GM12878 (cell line): ENCODE results near the gene TRPC6. TPM values are rescaled to one million over a fixed set of nuclear protein-coding genes. Genes with fewer than 3 reads are reported as not detected.

Source experiments
- BACH1 ChIP-seq: fragments of 450-650 bp; IDR thresholded peaks from 2 replicates; pipeline ENCODE4 v1.6.1; 2017; ENCODE audit warnings: mild to moderate bottlenecking, borderline replicate concordance
- BCL11A ChIP-seq: IDR thresholded peaks from 2 replicates; pipeline ENCODE4 v1.6.1; 2011; ENCODE audit warnings: low read depth, low read length
- BMI1 ChIP-seq: fragments of 450-650 bp; IDR thresholded peaks from 2 replicates; pipeline ENCODE4 v1.6.1; 2016; ENCODE audit warnings: mild to moderate bottlenecking, moderate library complexity, borderline replicate concordance
- EZH2 ChIP-seq: IDR thresholded peaks from 2 replicates; pipeline ENCODE4 v1.6.1; 2012; ENCODE audit warnings: low read depth, mild to moderate bottlenecking, control low read depth, inconsistent platforms, low read length, borderline replicate concordance; ENCODE audit not compliant: control insufficient read depth
- JUNB ChIP-seq: IDR thresholded peaks from 2 replicates; pipeline ENCODE4 v1.6.1; 2016; ENCODE audit warnings: antibody characterized with exemption, mild to moderate bottlenecking
- RAD51 ChIP-seq: fragments of 450-650 bp; IDR thresholded peaks from 2 replicates; pipeline ENCODE4 v1.6.1; 2016; ENCODE audit warnings: moderate library complexity, mild to moderate bottlenecking, inconsistent platforms
- SREBF2 ChIP-seq: IDR thresholded peaks from 2 replicates; pipeline ENCODE4 v1.6.1; 2012; ENCODE audit warnings: mild to moderate bottlenecking, low read length
- STAT3 ChIP-seq: IDR thresholded peaks from 2 replicates; pipeline ENCODE4 v1.6.1; 2011; ENCODE audit warnings: low read depth, low read length, improper control_type of control experiment
- TBL1XR1 ChIP-seq: IDR thresholded peaks from 2 replicates; pipeline ENCODE4 v1.6.1; 2012; ENCODE audit warnings: low read depth, low read length, improper control_type of control experiment
- polyA plus RNA-seq, 11 experiments: library from polyadenylated mRNA; depleted of rRNA in 4 of 11; unstranded in 6 of 11; stranded (reverse) in 5 of 11; fragments of >200 nt; fragmentation: Nextera tagmentation in 4 of 11; fragmentation: Illumina TruSeq in 1 of 11; extraction: Ambion mirVana in 4 of 11; extraction: Trizol in 1 of 11; gene quantifications; 1 replicate in 1 of 11; 2 replicates in 10 of 11; pipeline versions ENCODE4 v1.2.1 to v1.2.3, GENCODE V29; 2011 to 2016; ENCODE audit warnings: inconsistent platforms in 2 of 11, missing spikeins in 2 of 11, low read depth in 1 of 11
- total RNA-seq, 4 experiments: library from RNA; depleted of rRNA in 3 of 4; stranded (reverse); fragments of >200 nt in 3 of 4; fragmentation: Illumina TruSeq in 1 of 4; extraction: Trizol in 1 of 4; gene quantifications; 2 replicates each; pipeline versions ENCODE4 v1.2.1 to v1.2.3, GENCODE V29; 2013 to 2021
- TF ChIP-seq, protein P1 (sequence below): IDR thresholded peaks from 2 replicates; pipeline ENCODE4 v1.6.1; 2011; ENCODE audit warnings: borderline replicate concordance, low read depth, mild to moderate bottlenecking, moderate library complexity, low read length; ENCODE audit not compliant: insufficient read depth, poor library complexity, severe bottlenecking
- TF ChIP-seq, protein P2 (sequence below): fragments of 450-650 bp; IDR thresholded peaks from 2 replicates; pipeline ENCODE4 v1.6.1; 2017; ENCODE audit warnings: antibody characterized with exemption, mild to moderate bottlenecking, moderate library complexity
- TF ChIP-seq, protein P3 (sequence below): IDR thresholded peaks from 2 replicates; pipeline ENCODE4 v1.6.1; 2012; ENCODE audit warnings: low read depth, low read length, improper control_type of control experiment
- TF ChIP-seq, protein P4 (sequence below): IDR thresholded peaks from 2 replicates; pipeline ENCODE4 v1.6.1; 2012; ENCODE audit warnings: improper control_type of control experiment, low read depth, low read length; ENCODE audit not compliant: insufficient replicate concordance
- TF ChIP-seq, protein P5 (sequence below): fragments of 450-650 bp; IDR thresholded peaks from 2 replicates; pipeline ENCODE4 v1.6.1; 2017; ENCODE audit warnings: low read depth, mild to moderate bottlenecking, moderate library complexity
- TF ChIP-seq, protein P6 (sequence below): fragments of 450-650 bp; IDR thresholded peaks from 2 replicates; pipeline ENCODE4 v1.6.1; 2018; ENCODE audit warnings: mild to moderate bottlenecking, low read depth, moderate library complexity; ENCODE audit not compliant: partially characterized antibody

Gene TRPC6
- total and polyA plus RNA-seq, 10 of the 15 experiments (the other 5 are each of a cell fraction or from before 2014, with no cell fraction given), result not detected

DNA sequence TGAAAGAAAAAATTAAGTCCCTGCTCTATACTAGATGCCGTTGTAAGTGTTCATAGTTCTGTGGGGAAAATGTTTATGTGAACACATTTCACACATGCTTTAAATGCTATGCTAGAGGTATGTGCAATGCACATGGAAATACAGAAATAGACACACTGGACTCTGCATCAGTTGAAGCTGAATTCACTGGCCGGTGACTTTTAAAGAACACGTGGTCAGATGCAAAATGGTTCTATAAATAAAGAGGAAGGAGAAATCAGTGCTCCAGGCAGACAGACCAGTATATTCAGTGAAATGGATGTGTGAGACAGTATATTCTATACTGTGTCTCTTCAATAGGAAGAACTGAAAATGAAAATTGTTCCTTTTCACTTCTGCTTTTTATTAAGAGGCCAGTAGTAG lies 29.9 kb downstream of the TRPC6 start (continued):
- TF ChIP-seq, protein P1, sequence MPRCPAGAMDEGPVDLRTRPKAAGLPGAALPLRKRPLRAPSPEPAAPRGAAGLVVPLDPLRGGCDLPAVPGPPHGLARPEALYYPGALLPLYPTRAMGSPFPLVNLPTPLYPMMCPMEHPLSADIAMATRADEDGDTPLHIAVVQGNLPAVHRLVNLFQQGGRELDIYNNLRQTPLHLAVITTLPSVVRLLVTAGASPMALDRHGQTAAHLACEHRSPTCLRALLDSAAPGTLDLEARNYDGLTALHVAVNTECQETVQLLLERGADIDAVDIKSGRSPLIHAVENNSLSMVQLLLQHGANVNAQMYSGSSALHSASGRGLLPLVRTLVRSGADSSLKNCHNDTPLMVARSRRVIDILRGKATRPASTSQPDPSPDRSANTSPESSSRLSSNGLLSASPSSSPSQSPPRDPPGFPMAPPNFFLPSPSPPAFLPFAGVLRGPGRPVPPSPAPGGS, result no peak
- no peak for TF ChIP-seq STAT3
- TF ChIP-seq JUNB, result no peak
- TF ChIP-seq RAD51, result peak; percentile 56; the same call in 1 of the 2 replicates
- TF ChIP-seq SREBF2, result no peak
- TF ChIP-seq, protein P2, sequence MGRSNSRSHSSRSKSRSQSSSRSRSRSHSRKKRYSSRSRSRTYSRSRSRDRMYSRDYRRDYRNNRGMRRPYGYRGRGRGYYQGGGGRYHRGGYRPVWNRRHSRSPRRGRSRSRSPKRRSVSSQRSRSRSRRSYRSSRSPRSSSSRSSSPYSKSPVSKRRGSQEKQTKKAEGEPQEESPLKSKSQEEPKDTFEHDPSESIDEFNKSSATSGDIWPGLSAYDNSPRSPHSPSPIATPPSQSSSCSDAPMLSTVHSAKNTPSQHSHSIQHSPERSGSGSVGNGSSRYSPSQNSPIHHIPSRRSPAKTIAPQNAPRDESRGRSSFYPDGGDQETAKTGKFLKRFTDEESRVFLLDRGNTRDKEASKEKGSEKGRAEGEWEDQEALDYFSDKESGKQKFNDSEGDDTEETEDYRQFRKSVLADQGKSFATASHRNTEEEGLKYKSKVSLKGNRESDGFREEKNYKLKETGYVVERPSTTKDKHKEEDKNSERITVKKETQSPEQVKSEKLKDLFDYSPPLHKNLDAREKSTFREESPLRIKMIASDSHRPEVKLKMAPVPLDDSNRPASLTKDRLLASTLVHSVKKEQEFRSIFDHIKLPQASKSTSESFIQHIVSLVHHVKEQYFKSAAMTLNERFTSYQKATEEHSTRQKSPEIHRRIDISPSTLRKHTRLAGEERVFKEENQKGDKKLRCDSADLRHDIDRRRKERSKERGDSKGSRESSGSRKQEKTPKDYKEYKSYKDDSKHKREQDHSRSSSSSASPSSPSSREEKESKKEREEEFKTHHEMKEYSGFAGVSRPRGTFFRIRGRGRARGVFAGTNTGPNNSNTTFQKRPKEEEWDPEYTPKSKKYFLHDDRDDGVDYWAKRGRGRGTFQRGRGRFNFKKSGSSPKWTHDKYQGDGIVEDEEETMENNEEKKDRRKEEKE, result no peak
- no peak for TF ChIP-seq BACH1
- TF ChIP-seq TBL1XR1, result peak; percentile 49; the same call in 1 of the 2 replicates
- TF ChIP-seq, protein P3, sequence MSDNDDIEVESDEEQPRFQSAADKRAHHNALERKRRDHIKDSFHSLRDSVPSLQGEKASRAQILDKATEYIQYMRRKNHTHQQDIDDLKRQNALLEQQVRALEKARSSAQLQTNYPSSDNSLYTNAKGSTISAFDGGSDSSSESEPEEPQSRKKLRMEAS, result no peak
- TF ChIP-seq BCL11A, result no peak
- TF ChIP-seq, protein P4, sequence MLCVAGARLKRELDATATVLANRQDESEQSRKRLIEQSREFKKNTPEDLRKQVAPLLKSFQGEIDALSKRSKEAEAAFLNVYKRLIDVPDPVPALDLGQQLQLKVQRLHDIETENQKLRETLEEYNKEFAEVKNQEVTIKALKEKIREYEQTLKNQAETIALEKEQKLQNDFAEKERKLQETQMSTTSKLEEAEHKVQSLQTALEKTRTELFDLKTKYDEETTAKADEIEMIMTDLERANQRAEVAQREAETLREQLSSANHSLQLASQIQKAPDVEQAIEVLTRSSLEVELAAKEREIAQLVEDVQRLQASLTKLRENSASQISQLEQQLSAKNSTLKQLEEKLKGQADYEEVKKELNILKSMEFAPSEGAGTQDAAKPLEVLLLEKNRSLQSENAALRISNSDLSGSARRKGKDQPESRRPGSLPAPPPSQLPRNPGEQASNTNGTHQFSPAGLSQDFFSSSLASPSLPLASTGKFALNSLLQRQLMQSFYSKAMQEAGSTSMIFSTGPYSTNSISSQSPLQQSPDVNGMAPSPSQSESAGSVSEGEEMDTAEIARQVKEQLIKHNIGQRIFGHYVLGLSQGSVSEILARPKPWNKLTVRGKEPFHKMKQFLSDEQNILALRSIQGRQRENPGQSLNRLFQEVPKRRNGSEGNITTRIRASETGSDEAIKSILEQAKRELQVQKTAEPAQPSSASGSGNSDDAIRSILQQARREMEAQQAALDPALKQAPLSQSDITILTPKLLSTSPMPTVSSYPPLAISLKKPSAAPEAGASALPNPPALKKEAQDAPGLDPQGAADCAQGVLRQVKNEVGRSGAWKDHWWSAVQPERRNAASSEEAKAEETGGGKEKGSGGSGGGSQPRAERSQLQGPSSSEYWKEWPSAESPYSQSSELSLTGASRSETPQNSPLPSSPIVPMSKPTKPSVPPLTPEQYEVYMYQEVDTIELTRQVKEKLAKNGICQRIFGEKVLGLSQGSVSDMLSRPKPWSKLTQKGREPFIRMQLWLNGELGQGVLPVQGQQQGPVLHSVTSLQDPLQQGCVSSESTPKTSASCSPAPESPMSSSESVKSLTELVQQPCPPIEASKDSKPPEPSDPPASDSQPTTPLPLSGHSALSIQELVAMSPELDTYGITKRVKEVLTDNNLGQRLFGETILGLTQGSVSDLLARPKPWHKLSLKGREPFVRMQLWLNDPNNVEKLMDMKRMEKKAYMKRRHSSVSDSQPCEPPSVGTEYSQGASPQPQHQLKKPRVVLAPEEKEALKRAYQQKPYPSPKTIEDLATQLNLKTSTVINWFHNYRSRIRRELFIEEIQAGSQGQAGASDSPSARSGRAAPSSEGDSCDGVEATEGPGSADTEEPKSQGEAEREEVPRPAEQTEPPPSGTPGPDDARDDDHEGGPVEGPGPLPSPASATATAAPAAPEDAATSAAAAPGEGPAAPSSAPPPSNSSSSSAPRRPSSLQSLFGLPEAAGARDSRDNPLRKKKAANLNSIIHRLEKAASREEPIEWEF, result no peak
- TF ChIP-seq, protein P5, sequence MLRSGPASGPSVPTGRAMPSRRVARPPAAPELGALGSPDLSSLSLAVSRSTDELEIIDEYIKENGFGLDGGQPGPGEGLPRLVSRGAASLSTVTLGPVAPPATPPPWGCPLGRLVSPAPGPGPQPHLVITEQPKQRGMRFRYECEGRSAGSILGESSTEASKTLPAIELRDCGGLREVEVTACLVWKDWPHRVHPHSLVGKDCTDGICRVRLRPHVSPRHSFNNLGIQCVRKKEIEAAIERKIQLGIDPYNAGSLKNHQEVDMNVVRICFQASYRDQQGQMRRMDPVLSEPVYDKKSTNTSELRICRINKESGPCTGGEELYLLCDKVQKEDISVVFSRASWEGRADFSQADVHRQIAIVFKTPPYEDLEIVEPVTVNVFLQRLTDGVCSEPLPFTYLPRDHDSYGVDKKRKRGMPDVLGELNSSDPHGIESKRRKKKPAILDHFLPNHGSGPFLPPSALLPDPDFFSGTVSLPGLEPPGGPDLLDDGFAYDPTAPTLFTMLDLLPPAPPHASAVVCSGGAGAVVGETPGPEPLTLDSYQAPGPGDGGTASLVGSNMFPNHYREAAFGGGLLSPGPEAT, result 0 out of 2 replicates have a peak, but pooled peaks have one; percentile 33
- TF ChIP-seq EZH2, result no peak
- TF ChIP-seq BMI1, result no peak
- TF ChIP-seq, protein P6, sequence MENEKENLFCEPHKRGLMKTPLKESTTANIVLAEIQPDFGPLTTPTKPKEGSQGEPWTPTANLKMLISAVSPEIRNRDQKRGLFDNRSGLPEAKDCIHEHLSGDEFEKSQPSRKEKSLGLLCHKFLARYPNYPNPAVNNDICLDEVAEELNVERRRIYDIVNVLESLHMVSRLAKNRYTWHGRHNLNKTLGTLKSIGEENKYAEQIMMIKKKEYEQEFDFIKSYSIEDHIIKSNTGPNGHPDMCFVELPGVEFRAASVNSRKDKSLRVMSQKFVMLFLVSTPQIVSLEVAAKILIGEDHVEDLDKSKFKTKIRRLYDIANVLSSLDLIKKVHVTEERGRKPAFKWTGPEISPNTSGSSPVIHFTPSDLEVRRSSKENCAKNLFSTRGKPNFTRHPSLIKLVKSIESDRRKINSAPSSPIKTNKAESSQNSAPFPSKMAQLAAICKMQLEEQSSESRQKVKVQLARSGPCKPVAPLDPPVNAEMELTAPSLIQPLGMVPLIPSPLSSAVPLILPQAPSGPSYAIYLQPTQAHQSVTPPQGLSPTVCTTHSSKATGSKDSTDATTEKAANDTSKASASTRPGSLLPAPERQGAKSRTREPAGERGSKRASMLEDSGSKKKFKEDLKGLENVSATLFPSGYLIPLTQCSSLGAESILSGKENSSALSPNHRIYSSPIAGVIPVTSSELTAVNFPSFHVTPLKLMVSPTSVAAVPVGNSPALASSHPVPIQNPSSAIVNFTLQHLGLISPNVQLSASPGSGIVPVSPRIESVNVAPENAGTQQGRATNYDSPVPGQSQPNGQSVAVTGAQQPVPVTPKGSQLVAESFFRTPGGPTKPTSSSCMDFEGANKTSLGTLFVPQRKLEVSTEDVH, result no peak
